Stimulated activated CD4-positive, alpha-beta T cell treated with anti-CD3 and anti-CD28 coated beads, TNF-alpha, amount 100 ng/mL, for 4 hours (primary cell): Measurements from ENCODE around the gene PALLD.

Source experiments
- DNase-seq, 3 experiments: peaks; one replicate each; pipeline ENCODE4 v3.0.0-alpha.2; 2020; ENCODE audit warnings: low read depth in 3 of 3

PALLD gene

DNA sequence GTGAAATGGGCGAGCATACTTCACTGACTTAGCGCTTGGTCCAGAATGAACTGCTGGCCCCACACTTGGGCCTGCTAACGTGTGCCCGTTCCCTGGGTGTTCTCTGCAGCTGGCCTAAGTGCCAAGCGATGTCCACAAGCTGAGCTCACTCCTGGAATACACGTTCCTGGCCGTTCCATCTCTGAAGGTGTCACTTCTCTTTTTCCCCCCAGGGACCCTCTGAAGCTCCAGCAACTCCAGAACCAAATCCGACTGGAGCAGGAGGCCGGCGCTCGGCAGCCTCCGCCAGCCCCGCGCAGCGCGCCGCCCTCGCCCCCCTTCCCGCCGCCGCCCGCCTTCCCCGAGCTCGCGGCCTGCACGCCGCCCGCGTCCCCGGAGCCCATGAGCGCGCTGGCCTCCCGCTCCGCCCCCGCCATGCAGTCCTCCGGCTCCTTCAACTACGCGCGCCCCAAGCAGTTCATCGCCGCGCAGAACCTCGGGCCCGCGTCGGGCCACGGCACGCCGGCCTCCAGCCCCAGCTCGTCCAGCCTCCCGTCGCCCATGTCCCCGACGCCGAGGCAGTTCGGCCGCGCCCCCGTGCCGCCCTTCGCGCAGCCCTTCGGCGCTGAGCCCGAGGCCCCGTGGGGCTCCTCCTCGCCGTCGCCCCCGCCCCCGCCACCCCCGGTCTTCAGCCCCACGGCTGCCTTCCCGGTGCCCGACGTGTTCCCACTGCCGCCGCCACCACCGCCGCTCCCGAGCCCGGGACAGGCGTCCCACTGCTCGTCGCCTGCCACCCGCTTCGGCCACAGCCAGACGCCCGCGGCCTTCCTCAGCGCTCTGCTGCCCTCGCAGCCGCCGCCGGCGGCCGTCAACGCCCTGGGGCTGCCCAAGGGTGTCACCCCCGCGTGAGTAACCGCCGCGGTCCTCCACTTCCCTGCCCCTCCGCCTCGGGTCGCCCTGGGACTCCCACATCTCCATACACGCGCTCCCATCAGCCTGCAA, 380.9 kb downstream of the PALLD start:
- DNase-seq, result no peak

DNA sequence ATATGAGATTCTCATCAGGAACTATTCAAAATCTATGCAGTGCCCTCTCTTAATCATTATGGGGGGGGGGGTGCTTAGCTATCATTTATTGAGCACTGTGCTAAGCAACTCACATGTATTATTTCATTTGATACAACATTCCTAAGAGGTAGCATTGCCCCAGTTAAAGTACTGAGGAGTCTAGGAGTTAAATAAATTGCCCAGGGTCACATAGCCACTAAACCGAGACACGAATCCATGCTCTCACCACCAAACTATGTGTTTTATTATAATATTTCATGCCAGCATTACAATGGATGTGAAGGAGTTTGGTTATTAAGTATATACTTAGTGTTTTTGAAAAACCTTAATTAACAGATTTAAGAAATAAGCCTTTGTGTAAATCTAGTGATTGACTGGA, 381.8 kb downstream of the PALLD start:
- no peak for DNase-seq

DNA sequence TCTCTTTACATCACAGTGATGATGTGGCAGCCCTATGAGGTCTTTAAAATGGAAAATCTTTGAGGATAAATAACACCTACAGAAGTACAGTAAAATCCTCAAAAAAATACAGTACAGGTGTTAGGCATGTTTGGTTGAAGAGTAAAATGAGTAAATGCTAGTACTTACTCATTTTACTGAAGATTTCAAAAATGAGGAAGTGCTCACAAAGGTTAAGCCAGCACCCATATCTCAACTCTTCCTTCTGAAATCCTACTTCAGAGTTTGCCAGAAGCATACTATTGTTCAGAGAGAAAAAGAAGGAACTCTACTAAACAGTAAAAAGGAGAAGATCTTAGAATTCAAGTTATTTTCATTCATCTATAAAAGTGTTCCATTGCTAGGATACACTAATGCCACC, 382.3 kb downstream of the PALLD start:
- DNase-seq, result no peak

DNA sequence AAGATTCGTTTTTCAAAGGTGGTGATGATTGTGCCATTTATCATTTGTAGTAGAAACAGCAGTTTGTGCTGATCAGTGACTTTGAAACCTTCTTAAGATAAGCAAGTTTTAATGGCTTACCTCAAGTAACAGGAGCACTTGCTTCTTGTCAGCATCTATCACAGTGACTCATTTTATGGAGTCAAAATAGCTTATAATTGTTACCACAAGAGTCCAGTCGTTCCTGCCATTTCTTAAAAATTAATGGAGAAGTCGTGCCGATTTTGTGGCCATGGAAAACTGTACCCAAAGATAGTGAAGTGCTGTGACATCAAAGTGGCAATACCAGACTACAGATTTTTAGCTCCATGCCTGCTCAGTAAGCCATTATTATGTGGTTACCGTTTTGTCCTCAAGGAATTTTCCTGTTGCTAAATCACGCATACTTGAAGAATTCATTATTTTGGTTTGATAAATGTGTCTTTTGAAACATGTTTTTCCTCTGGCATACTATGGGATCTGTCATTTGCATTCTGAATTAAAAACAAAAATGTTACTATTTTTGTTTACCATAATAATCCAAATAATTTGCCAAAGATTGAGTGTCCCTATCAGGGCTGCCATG, 383.3 kb downstream of the PALLD start:
- no peak for DNase-seq

DNA sequence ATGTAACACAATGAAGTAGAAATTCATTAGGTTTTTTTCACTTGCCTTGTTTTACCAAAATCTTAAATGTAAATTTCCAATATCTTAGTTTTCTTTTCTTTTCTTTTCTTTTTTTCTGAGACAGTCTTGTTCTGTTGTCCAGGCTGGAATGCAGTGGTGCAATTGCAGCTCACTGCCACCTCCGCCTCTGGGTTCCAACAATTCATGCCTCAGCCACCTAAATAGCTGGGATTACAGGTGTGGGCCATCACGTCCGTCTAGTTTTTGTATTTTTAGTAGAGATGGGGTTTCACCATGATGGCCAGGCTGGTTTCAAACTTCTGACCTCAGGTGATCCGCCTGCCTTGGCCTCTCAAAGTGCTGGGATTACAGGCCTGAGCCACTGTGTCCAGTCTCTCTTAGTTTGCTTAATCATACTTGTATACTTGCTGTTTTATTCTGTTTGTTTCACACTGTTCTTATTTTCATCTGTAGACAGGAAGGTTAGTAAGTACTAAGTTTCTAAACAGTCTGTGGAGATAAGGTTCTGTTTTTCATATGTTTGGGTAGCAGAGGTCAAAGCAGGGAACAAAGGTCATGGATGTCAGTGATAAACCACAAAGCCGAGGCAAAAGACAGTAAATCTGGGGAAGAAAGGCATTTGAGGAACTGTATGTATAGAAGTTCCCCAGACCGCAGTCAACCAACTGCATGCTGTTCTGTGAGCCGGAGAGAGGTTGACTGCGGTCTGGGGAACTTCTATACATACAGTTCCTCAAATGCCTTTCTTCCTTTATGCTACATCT, 384.2 kb downstream of the PALLD start:
- no peak for DNase-seq

DNA sequence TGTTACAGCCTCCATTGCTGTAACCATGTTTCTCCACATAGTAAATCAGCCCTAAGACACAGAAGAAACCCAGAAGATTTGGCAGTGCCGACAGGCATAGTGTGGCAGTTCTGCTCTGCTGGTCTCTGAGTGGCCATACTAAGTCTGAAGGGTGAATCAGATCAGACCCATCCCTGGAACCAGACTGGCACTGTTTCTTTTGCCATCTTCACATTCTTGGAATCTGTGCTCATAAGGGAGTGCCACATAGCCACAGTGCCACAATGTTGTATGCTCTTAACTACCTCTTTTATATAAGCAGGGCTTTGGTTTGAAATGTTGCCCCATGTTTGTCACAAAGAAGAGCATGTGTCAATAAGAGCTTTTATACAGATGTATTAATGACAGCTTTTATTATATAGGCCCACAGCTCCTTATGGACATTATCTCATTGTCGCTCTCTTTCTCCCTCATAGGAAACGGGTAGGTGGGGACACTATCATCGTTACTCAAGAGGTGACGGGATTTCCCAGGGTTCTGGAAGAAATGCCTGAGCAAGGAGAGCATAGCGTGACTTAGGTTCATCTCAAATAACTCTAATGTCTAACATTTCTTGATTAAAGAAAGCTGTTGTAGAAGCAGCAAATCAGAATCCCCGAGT, 385.0 kb downstream of the PALLD start:
- DNase-seq, result no peak

DNA sequence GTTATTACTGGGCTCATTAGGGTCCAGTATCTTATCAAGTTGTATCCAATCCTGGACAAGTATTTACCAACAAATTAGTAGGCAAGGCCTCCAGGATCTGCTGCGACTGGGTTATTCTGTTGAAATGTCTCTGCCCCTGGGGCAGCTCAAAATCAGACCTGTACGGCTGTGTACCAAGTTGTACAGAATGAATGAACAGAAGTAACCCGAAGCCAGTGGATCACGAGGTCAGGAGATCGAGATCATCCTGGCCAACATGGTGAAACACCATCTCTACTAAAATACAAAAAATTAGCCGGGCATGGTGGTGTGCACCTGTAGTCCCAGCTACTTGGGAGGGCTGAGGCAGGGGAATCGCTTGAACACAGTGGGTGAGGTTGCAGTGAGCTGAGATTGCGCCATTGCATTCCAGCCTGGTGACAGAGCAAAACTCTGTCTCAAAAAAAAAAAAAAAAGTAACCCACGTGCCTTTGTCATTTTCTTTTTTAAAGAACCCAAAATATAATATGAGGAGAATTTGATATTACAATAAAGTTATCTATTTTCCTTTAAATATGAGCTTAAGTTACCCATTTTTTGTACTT, 385.9 kb downstream of the PALLD start:
- DNase-seq, result no peak

DNA sequence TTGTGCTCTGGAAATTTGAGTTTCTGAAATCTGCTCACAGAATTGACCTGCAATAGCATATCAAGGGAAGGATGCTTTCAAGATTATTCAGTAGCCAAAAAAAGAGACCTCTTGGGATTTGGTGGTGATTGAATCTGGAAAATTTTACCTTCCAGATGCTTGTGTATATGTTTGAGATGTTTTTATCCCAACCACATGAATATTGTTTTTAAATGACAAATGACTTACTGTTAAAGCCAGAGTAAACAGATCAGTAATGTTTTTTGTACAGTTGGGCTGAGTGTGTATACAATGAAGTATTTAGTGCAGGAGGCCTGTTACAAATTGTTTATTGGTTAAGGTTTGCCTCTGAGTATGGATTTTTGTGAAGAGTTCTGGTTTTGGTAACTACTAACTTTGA, 386.7 kb downstream of the PALLD start:
- no peak for DNase-seq

DNA sequence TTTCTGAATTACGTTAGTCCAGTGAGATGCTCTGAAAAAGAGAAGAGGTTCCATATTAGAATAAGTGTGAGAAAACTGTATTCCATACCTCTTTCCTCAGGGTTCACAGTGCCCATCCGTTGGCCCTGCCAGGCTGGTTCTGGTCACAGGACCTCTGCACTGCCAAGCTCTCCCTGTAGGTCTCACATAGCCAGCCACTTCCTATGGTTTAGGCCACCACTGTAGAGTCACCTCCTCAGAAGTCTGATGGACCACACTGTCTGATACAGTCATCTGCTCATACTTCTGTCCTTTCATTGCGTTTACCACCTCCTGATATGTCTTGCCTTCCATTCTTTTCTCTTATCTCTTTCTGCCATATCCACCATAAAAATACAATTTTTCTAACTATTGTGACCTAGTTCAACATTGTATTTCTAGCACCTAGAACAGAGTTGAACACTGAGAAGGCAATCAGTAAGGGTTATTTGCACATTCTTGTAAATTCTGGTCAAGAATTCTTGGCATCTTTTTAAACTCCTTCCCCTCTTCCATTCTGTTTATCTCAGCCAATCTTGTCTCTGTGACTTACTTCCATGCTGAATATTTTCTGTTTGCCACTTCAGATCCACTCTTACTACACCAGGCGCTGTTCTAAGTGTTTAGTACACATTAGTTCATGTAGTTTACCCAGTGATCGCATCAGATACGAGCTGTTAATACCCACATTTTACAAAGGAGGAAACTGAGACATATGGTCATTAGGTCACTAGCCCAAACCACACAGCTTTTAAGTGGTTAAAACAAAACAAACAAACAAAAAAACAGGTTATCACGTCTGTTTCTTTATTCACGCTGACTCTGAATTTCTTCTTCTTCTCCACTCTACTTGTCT, 387.6 kb downstream of the PALLD start:
- no peak for DNase-seq

DNA sequence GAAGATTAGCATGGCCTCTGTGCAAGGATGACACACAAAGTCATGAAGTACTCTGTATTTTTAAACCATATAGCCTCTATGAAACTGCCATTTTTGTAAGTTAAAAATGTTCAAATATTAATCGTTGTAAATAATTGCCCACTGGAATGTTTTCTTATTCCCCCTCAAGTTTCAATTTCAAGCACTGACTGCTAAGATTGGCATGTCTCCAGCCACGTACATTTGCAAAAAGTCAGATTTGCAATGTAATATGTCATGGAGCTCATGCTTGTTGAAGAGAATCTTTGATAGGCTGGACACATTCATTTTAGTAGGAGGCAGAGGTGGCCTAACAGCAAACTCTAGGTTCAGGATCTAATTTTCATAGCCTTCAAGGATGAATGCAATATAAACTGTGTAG, 388.5 kb downstream of the PALLD start:
- no peak for DNase-seq

DNA sequence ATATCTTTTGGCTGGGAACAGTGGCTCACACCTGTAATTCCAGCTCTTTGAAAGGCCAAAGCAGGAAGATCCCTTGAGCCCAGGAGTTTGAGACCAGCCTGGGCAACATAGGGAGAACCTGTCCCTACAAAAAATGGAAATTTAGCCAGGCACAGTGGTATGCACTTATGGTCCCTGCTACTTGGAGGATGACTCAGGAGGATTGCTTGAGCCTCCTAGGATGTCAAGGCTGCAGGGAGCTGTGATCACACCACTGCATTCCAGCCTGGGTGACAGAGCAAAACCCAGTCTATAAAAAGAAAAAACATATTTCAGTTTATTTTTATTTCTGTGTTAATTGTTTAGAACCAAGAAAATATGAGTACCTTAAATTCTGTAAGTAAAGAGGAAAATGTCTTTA, 389.5 kb downstream of the PALLD start:
- no peak for DNase-seq

DNA sequence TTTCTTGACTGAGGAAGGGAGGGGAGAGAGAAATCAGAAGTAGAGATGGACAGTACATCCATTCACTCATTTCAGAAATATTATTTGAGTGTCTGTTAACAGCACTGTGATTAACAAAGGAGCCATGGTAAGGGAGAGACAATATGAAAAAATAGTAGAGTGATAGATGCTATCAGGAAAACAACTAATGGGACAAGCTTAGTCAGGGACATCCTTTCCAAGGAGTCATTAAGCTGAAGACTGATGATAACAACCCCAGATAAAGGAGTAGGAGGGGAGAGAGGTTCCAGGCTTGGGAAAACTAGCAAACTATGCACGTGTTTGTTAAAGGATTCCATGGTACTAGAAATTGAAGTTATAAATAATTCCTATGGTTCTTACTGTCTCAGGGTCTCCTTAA, 391.0 kb downstream of the PALLD start:
- no peak for DNase-seq

DNA sequence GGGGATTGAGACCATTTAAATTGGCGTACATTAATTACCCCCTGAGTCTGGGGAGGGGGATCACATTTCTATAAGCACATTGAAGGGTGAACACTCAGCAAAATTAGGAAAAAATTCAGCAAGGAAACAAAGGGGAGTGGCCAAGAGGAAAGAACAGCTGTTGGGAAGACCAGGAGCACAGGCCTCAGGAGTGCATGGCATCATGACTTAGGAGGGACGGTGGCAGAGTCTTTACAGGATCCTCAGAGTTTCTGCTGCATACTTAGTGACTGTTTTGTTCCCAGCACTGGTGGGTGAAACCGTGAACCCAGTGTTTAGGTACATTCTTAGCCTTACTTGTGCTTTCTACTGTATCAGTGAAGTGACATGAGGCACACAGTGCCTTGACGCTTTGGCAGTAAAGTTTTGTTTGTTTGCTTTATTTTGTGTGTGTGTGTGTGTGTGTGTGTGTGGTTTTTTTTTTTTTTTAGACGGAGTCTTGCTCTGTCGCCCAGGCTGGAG, 391.9 kb downstream of the PALLD start:
- DNase-seq, result no peak

DNA sequence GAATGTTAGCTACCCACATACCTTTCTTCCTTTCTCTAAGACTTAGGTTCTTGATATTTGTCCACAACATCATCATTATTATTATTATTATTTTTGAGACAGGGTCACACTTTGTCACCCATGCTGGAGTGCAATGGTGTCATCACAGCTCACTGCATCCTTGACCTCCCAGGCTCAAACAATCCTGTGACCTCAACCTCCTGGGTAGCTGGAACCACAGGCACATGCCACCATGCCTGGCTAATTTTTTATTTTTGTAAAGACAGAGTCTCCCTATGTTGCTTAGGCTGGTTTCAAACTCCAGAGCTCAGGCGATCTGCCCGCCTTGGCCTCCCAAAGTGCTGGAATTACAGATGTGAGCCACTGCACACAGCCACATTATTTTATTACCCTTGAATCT, 394.2 kb downstream of the PALLD start:
- no peak for DNase-seq

DNA sequence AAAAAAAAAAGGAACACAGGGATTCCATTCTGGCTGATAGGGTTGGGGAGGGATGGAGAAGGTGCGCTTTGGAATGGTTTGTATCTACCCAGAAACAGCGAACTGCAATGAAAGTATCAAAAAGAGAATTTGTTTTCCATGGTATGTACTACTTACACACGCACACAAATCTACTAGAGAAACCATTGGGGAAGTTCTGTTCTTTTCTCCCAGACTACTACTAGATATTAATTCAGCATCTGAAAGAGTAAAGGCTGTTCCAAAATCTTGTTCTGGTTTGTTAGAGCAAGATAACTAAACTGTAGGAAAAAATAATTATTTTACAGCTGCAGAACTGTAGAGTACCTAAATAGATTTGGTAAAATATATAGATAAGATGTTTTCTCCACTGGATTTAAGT, 394.8 kb downstream of the PALLD start:
- DNase-seq, result no peak

DNA sequence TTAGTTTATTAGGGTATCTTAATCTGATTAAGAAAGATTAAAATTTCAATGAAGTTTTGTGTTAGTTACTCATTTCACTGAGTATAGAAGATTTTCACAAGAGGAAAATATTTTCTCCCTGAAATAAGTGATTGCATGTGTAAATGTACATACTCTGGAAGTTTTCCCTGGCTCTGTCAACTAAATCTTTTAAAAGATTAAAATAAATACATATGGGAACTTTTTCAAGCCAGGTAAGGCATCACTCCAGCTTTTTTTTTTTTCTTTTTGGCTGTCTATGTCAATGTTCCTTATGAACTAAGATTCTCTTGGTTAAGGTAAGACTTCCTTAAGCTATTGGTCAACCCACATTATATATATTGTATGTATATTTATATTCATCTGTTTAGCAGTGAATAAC, 395.6 kb downstream of the PALLD start:
- DNase-seq, result no peak

DNA sequence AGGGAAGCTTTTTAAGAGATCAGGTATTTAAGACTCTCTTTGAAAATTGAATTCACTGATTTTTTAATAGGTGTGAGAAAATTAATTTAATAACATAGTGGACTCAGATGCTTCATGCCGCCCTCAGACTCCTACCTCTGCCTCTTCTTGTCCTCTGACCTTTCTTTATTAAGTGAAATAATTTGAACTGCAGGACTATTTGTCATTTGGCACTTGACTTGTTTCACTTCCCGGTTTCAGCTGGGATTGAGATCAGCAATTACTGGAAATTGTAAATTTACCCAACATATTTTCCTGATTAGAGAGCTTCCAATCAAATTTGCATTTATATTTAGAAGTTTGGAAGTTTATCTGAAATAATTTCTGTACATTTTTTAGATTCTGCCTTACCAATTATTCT, 396.4 kb downstream of the PALLD start:
- DNase-seq, result no peak

DNA sequence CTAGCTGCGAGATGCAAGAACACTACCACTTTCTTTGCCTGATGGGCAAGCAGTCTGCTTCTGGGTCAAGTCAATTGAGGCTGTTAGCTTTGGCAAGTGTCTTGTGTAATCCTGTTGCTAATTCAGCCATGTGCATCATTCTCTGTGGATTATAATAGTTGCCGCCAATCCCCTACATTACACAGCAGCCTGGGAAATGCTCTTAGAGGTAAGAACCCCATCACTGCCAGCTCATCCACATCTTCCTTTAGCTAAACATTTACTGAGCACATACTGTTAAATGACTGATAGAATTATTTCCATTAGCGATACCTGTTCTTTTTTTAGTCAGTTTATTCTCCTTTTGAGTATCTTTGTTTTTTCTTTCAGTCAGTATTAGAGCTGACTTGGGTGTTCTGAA, 397.0 kb downstream of the PALLD start:
- no peak for DNase-seq

DNA sequence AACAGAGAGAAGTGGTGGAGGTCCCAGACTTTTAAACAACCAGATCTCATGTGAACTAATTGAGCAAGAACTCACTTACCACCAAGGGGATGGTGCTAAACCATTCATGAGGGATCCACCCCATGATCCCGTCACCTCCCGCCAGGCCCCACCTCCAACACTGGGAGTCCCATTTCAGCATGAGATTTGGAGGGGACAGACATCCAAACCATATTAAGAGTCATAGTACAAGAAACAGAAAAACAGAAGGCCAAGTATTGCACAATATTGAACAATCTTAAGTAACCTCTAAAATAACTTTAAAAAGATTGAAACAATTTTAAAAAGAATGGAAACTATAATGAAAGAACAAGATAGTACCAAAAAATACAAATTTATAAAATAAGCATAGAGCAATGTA, 403.2 kb downstream of the PALLD start:
- DNase-seq, result no peak

DNA sequence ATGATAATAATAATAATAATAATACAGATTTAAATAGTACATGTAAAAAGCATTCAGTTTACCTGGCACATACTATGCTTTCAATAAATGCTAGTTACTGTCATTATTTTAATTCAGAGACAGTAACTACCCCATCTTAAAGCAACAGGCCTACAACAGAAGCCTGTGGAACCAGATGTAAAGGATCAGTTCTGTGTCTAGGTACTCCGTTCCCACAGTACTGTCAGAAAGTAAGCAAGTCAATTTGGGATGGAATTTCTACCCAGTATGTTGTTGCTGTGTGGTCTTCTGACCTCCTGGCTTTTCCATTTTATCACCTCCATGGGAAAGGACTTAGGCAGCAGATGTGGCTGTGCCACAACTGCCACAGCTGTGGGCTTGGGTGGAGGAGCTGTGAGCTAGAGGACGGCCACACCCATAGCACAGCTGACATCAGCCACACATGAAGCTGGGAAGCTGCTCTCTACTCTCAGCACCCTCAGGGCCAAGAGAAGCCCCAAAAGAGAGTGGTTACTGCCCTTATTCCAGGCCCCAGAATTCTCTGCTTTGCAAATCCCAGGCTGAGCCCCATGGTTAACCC, 410.4 kb downstream of the PALLD start:
- no peak for DNase-seq
